Measurements from ENCODE around the gene BCAT1.
A peak's percentile ranks its signal among the peaks of the same experiment; 100 is the strongest.
"Not testable (repeated sequence)": the region's sequence is repeated elsewhere in the genome, so short reads cannot be mapped to it uniquely, and the experiment has no call there.

Gene BCAT1

DNA sequence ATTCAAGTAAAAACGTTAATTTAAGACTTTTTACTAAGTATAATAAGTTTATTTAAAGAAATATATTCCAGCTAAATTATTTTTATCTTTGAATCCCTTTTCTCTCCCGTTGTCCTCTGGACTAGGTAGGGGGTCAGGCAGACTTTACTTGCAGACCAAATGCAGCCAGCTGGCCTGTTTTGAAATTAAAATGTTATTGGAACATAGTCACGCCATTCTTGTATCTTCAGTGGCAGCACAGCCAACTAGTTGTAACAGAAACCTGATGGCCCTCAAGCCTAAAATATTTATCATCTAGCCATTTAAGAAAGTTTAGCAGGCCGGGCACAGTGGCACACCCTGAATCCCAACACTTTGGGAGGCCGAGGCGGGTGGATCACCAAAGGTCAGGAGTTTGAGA is 52.7 kb downstream of the BCAT1 start:
- no peak for DNase-seq

DNA sequence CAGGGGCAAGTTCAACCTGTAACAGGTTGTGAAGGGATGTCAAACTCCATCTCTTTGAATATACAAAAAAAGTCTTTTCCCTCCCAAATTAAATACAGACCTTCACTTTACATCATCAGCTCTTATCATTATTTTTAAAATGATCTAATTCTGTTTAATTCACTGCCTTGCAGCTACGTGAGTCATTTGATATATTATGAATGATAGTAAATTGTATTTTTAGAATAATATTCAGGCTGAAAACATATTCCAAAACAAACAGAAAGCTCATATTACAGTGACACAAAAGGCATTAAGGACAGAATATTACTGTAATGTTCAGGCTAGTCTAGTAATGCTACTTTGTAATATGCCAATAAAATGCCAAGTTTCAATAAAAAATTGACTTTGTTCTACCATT is 53.3 kb downstream of the BCAT1 start:
- DNase-seq, result no peak

DNA sequence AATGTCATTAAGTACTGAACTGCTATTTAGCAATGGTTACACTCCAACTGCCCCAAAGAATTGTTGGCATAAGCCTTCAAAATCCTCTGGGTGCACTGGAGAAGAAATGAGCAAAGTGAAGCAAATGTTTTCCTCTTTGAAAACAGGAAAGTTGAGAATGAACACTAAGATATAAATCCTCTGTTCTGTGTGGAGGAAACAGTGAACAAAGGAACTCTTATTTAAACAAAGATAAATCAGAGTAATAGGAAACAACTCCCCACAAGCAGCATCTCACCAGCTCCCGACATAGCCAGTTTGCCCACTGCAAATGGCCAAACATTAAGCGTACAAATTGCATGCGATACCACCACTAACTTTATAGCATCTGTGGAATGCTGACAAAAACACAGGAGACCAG is 54.0 kb downstream of the BCAT1 start:
- no peak for DNase-seq

DNA sequence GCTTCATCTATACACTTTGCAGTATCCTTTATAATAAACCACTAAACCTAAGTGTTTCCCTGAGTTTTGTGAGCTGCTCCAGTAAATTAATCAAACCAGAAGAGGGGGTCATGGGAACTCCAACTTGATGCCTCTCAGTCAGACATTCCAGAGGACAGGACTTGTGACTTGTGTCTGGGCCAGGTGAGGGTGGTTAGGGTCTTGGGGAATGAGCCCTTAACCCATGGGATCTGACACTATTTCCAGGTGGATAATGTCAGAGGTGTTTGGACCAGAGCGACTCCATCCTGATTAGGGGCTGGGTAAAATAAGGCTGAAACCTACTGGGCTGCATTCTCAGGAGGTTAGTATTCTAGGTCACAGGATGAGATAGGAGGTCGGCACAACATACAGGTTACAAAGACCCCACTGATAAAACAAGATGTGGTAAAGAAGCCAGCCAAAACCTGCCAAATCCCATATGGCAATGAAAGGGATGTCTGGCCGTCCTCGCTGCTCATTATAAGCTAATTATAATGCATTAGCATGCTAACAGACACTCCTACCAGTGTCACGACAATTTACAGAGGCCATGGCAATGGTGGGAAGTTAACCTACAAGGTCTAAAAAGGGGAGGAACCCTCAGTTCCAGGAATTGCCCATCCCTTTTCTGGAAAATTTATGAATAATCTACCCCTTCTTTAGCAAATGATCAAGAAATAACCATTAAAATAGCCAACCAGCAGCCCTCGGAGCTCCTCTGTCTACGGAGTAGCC is 58.7 kb downstream of the BCAT1 start:
- no peak for DNase-seq

DNA sequence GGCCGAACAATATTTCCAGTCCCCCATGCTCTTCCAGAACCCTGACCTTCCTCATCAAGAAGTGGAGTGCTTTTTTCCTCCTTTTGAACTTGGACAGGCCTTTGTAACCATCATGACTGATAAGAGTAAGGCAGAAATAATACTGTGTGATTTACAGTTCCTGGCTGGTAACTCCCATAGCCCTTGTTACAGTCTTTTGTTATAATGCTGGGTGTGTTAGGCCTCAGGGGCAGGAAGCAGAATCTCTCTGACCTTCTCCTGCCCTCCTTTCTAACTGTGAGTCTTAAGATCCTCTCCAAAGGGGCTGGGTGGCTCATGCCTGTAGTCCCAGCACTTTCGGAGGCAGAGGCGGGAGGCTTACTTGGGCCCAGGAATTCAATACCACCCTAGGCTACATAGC is 59.5 kb downstream of the BCAT1 start:
- no peak for DNase-seq

DNA sequence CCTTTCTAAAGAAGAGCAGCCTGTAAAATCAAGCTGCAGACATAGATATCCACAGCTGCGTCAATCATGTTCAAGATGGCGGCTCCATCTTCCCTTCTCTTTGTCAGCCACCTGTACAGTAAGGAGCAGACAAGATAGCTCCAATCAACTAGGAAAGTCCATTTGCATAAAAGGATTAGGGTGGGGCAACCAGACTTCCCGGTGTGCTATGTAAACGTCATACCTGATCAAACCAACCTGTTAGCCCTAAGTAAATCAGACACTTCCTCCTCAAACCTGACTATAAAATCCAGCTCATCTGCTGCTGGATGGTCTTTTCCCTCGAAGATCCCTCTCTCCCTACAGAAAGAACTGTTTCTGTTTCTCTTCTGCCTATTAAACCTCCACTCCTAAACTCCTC is 60.1 kb downstream of the BCAT1 start:
- DNase-seq, result no peak

DNA sequence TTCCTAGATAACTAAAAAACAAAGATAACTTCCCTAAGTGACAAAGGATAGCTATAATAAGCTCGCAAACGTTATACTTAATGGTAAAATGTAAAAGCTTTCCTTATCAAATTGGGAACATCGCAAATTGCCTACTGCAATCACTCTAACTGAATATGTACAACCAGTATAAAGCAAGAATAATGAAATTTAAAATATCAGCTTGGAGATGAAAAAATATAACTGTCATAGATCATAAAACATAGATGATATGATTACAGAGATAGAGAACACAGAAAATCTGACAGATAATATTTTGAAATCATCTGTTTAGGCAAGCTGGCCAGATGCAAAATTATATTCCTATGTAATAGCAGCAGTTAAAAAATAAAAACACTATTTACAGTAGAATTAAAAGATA is 64.0 kb downstream of the BCAT1 start:
- no peak for DNase-seq

DNA sequence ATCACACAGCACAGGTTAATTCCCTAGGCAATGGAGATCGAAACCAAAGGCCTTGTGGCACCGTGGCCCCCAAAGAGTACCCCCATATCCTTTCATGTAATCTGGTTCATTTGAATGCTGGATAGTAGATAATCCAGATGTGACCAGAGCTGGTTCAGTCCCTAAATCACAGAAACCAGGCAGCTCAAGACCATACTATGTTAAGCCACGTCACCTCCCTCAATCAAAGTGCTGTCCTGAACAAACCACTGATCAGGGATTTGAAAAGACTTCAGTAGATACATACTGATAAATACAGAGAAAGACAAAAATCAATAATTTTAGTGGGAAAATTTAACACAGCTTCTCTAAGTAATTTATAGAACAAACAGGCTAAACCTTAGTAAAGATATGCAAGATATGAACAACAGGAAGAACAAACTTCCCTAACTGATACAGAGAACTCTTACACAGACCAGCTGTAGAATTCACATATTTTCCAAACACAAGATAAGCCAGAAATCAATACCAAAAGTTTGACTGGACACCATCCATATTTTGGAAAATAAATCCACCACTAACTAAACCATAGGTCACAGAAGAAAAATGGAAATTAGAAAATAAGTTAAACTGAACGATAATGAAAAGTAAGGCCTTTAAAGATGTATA is 67.1 kb downstream of the BCAT1 start:
- DNase-seq, result no peak

DNA sequence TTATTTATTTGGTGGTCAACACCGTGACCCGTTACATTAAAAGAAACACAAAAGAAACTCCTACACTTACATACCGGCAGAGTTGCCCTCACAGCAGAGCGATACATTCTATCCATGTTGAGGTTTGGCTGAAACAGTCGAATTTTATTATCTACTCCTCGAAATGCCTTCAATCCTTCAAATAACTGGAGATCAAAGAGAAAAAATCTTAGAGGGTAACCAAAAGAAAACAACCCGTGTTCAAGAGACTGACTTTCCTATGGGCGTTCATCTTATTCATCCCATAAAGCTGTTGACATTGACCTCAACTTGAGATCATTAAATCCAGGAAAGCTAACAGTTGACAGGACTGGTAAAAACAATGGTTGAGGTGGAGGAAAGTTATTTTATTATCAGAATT is 67.7 kb downstream of the BCAT1 start:
- DNase-seq, result no peak

DNA sequence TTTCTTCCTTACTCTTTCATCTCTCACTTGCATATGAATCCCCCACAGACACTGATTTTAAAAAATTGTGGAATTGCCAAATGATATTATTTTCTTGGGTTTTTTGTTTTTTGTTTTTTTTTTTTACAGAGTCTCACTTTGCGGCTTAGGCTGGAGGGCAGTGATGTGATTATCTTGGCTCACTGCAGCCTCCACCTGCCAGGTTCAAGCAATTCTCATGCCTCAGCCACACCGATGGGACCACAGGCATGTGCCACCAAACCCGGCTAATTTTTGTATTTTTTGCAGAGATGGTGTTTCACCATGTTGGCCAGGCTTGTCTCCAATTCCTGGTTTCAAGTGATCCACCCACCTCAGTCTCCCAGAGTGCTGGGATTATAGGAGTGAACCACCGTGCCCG is 68.2 kb downstream of the BCAT1 start:
- no peak for DNase-seq

DNA sequence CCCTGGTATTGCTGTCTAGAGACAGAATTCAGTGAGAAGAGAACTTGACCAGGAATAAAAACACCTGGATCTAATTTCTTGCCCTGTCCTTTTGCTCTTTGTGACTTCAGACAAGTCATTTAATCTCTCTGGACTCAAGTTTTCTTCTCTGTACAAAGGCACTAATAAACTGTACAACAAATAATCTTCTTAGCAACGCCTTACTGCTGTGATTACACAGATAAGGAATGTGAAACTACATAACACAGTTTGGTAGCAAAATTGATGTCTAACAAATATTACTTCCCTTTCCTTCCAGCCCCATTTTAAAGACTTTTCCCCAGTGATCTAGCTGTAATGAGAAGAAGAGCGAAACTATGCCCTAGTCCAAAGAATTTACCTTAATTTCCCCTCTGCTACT is 69.3 kb downstream of the BCAT1 start:
- no peak for DNase-seq

DNA sequence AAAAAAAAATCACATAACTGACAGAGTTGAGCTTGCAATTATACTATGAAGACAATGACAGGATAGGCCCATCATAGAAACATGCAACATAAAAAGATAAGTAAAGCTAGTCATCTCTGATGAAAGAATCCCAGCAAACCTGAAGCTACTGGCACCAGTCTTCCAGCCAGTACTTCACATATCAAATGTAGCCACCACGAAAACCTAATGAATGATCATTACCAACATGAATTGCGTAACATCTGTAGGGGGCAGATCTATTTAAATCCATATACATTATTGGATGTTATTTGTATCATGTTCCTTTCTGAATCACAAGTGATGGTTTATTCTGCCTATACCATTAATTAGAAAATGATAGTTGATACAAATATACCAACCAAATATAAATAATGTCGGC is 73.9 kb downstream of the BCAT1 start:
- DNase-seq, result no peak

DNA sequence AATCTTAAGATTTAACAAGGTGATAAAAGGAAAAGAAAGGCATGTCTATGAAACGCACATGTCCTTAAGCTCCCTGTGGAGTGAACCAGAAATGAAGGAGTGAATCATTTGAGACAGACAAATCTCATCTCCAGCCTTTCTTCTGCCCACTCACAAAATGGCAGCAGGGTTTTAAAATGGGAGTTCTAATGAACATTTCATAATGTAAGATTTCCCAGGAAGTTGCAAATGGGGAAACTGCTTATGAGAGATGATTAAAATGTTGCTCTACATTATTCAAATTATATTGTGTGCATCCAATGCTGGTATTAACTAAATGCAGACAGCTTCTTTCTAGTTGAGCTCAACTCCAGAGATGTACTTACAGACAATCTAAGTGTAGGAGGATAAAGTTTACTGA is 76.7 kb downstream of the BCAT1 start:
- DNase-seq, result no peak

DNA sequence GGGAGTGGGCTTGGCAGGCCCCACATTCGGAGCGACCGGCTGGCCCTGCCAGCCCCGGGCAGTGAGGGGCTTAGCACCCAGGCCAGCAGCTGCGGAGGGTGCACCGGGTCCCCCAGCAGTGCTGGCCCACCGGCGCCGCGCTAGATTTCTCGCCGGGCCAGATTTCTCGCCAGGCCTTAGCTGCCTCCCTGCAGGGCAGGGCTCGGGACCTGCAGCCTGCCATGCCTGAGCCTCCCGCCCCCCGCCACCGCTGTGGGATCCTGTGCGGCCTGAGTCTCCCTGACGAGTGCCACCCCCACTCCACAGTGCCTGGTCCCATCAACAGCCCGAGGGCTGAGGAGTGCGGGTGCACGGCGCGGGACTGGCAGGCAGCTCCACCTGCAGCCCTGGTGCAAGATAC is 82.8 kb downstream of the BCAT1 start:
- DNase-seq, result not testable (repeated sequence)

DNA sequence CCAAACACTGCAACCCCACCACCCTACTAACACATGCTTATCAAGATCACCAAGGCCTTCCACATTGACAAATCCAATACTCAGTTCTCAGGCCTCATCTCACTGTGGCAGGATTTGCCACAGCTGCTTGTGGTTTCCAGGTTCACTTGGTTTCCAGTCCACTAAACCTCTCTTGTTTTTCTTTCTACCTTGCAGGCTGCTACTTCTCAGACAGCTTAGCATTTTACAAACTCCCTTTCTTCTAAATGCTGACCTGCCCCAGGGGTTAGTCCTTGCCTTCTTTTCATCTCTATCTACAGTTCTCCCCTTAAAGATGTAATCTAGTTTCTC is 84.1 kb downstream of the BCAT1 start:
- no peak for DNase-seq

DNA sequence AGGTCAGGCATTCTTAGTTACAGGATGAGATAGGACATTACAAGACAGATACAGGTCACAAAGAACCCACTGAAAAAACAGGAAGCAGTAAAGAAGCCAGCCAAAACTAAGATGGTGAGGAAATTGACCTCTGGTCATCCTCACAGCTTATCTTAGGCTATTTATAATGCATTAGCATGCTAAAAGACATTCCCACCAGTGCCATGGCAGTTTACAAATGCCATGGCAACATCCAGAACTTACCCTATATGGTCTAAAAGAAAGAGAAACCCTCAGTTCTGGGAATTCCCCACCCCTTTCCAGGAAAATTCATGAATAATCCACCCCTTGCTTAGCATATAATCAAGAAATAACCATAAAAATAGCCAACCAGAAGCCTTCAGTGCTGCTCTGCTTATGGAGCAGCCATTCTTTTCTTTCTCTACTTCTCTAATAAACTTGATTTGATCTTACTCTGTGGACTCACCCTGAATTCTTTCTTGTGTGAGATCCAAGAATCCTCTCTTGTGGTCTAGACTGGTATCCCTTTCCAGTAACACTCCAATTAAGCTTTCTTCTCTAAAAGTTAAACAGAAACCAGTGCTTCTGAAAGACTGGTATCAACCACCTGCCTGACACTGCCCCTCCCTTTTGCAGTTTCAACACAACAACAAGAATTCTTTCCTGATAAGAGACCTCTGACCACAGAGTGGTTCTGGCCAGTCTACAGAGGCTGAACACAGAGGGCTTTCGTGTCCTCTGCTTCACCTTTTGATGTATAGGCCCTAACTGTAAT is 86.9 kb downstream of the BCAT1 start:
- DNase-seq, result no peak

DNA sequence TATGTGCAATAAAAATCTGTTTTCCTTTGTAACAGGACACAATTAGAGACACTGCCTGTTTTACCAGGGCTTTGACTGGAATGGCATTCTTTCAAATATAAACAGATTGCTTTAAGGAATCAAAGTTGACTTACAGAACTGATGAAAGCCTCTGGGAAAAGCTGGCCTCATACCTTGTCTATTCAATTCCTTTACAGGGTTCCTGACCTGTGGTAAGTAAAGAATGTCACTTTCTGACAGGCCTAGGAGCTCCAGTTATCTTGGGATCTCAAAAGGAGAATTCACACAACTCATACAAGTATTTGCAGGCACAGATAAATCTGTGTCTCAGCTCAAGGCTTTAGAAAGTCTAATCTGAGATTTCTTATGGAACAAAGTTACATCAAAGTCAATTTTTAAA is 88.4 kb downstream of the BCAT1 start:
- DNase-seq, result no peak

DNA sequence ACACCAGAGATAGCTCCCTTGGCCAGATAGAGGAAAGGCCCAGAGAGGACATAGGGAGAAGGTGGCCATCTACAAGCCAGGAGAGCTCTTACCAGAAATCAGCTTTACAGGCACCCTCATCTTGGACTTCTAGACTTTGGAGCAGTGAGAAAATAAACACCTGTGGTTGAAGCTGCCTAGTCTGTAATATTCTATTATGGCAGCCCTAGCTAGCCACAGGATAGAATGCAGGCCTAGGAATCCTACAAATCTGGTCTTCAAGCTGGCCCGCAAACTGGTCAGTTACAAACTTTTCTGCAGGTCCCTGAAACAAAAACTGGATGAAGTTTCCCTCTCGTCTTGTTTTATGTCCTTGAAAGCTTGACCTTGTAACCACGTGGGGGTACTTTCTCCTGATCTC is 92.4 kb downstream of the BCAT1 start:
- DNase-seq, result no peak

DNA sequence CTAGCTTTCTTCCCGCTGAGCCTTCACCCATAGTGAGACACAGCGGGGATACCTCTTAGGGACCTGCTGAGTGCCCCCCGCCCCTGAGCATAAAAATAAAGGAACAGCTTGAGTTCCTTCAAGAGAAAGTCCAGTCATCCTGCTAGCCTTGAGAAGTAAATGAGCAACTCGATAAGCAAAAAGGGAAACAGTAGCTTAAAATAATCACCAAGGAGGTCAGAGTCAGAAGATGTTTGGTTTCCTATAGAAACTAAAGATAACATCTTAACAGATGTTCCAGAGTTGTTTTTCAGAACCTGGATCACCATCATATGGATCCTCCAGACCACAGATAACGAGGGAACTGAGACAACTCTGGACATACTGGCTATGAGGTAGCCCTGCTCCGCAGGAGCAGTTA is 94.0 kb downstream of the BCAT1 start:
- DNase-seq, result no peak

DNA sequence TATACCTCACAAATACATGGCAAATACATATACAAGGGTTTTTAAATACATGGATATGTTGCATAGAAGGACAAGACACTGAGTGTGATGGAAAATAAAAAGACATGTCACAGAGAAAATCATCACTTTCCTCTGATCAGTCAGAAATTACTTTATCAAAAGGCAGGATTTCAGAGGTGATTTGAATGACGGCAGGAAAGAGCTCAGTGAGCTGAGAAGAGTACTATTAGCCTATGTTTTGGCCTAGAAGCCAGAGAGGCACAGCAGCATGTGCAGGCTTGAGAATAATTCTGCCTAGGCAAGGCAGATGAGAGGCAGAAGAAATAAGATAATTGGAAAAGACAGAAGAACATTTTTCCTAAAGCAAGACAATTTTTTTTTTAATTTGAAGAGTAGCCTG is 94.9 kb downstream of the BCAT1 start:
- DNase-seq, result no peak

DNA sequence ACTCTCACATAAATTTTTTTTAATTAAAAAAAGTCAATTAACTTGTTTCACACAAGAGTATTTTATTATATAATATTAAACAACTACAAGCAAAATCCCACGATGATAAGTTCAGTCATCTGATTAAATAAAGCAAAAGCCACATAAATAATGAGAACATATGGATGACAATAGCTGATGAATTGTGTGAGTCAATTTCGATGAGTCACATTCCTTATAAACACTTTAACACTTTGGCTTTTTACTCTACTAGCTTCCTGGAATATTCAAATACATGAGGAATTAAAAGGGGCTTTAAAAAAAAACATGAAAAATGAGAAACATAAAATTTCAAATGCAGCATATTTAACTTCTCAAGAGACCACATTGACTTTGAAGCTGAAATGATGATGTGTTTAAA is 95.3 kb downstream of the BCAT1 start:
- no peak for DNase-seq

DNA sequence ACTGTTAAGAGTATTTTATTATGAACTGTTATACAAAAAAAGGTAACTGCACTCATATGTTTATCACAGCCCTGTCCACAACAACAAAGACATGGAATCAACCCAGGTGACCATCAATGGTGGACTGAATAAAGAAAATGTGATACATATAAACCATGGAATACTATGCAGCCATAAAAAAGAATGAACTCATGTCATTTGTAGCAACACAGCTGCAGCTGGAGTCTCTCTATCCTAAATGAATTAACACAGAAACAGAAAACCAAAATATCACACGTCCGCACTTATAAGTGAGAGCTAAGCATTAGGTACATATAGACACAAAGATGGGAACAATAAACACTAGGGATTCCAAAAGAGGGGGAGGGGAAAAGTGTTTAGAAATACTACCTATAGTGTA is 95.8 kb downstream of the BCAT1 start:
- DNase-seq, result no peak

DNA sequence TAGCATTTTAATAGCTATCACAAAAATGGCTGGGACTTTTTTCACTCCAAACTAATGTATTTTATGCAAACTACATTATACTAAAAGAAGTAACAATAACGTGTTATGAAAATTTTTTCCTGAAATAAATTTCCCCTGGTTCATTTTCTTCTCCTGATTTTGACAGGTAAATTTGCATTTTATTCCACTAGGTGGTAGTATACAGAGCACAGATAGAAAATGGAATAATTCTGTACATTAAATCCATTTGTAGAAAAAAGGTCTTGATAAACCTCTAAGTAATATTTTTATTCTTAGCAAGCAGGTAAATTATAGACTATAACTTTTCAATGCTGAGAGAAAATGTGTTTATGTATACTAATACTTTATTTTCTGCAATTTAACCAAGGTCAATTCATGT is 96.5 kb downstream of the BCAT1 start:
- DNase-seq, result peak; percentile 23

DNA sequence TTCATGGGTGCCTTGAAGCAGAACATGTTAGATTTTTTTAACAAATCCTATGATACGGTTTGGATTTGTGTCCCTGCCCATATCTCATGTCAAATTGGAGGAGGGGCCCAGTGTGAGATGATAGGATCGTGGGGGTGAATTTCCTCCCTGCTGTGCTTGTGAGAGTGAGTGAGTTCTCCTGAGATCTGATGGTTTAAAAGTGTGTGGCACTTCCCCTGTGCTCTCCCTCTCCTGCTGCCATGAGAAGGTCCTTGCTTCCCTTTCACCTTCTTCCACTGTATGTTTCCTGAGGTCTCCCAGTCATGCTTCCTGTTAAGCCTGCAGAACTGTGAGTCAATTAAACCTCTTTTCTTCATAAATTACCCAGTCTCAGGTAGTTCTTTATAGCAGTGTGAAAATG is 97.0 kb downstream of the BCAT1 start:
- not testable (repeated sequence) for DNase-seq
